NCI-H526 treated with DMSO at 0.1 percent for 48 hours (cell line): ENCODE measurements around the gene ST3GAL3.

Source experiments
- DNase-seq: peaks from one replicate; lab custom pipeline; 2025; lab: John Stamatoyannopoulos, UW

Gene ST3GAL3

GRCh38 chr1:43707190-43708001, at the start of gene ST3GAL3:
ST3GAL3 (plus strand) TSS chr1:43707536; CDS start chr1:43736263, 28,727 bp downstream.
- peak; percentile 96 for DNase-seq

- no peak for DNase-seq
Measured at GRCh38 chr1:43659212-43660166, 47.8 kb upstream of the ST3GAL3 start.

- DNase-seq, result no peak
Measured at GRCh38 chr1:43660355-43660754, 47.0 kb upstream of the ST3GAL3 start.

GRCh38 chr1:43664369-43664768, 43.0 kb upstream of the ST3GAL3 start:
- no peak for DNase-seq

GRCh38 chr1:43666608-43667007, 40.7 kb upstream of the ST3GAL3 start:
- no peak for DNase-seq

GRCh38 chr1:43668956-43669355, 38.4 kb upstream of the ST3GAL3 start:
- no peak for DNase-seq

- no peak for DNase-seq
Measured at GRCh38 chr1:43669878-43670277, 37.5 kb upstream of the ST3GAL3 start.

GRCh38 chr1:43671193-43671592, 36.1 kb upstream of the ST3GAL3 start:
- DNase-seq, result no peak

- DNase-seq, result no peak
Measured at GRCh38 chr1:43671626-43672330, 35.6 kb upstream of the ST3GAL3 start.

GRCh38 chr1:43673261-43673660, 34.1 kb upstream of the ST3GAL3 start:
- DNase-seq, result no peak

GRCh38 chr1:43678940-43679339, 28.4 kb upstream of the ST3GAL3 start:
- no peak for DNase-seq

- DNase-seq, result no peak
Measured at GRCh38 chr1:43683560-43683959, 23.8 kb upstream of the ST3GAL3 start.

GRCh38 chr1:43686801-43687200, 20.5 kb upstream of the ST3GAL3 start:
- DNase-seq, result no peak

- DNase-seq, result no peak
Measured at GRCh38 chr1:43687301-43688108, 19.8 kb upstream of the ST3GAL3 start.

- DNase-seq, result no peak
Measured at GRCh38 chr1:43688109-43688387, 19.3 kb upstream of the ST3GAL3 start.

GRCh38 chr1:43688594-43689000, 18.7 kb upstream of the ST3GAL3 start:
- DNase-seq, result no peak

GRCh38 chr1:43689289-43689688, 18.0 kb upstream of the ST3GAL3 start:
- DNase-seq, result no peak

GRCh38 chr1:43691871-43692815, 15.2 kb upstream of the ST3GAL3 start:
- DNase-seq, result no peak

GRCh38 chr1:43693371-43693770, 14.0 kb upstream of the ST3GAL3 start:
- DNase-seq, result no peak

- no peak for DNase-seq
Measured at GRCh38 chr1:43699281-43699680, 8.1 kb upstream of the ST3GAL3 start.
